CD4-positive, CD25-positive, alpha-beta regulatory T cell (primary cell): ENCODE data around the gene OR2J1. TPM values are rescaled to one million over a fixed set of nuclear protein-coding genes. Genes with fewer than 3 reads are reported as not detected.
"Not testable (repeated sequence)": the region's sequence is repeated elsewhere in the genome, so short reads cannot be mapped to it uniquely, and the experiment has no call there.

Source experiments
- ATAC-seq, 2 donors: fragments of 150-1000 bp; cut with Tn5 transposase; one replicate each; pipeline ENCODE4 v1.10.0; 2021; ENCODE audit warnings: low read depth in 2 of 2, moderate number of reproducible peaks in 2 of 2, moderate library complexity in 1 of 2
- DNase-seq, 3 donors: peaks; one replicate each; pipeline versions ENCODE4 v3.0.0 to v3.0.0-alpha.2; 2012 to 2022; ENCODE audit warnings: mixed read lengths in 1 of 3
- H3K27ac ChIP-seq: one replicate; pipeline ENCODE4 v1.7.0; 2013; ENCODE audit warnings: mild to moderate bottlenecking, low read length; ENCODE audit not compliant: insufficient read depth, poor library complexity, severe bottlenecking
- H3K27me3 ChIP-seq: one replicate; pipeline ENCODE4 v1.7.0; 2013; ENCODE audit warnings: low read length; ENCODE audit not compliant: control insufficient read depth, insufficient read depth
- H3K36me3 ChIP-seq: one replicate; pipeline ENCODE4 v1.7.0; 2013; ENCODE audit warnings: mild to moderate bottlenecking, low read length, moderate library complexity; ENCODE audit not compliant: control insufficient read depth, insufficient read depth
- H3K4me1 ChIP-seq: 2 replicates; pipeline ENCODE4 v1.7.0; 2013; ENCODE audit warnings: mild to moderate bottlenecking, low read length; ENCODE audit not compliant: insufficient read depth, control insufficient read depth, poor library complexity, severe bottlenecking
- H3K4me3 ChIP-seq: one replicate; pipeline ENCODE4 v1.7.0; 2013; ENCODE audit warnings: low read depth, mild to moderate bottlenecking, low read length, moderate library complexity
- H3K9me3 ChIP-seq, 2 experiments: 1 replicate in 1 of 2; 2 replicates in 1 of 2; pipeline ENCODE4 v1.7.0; 2013; ENCODE audit warnings: low read length in 2 of 2, mild to moderate bottlenecking in 1 of 2, moderate library complexity in 1 of 2; ENCODE audit not compliant: control insufficient read depth in 2 of 2
- H3K27ac Mint-ChIP-seq, 3 donors: one replicate each; pipeline ENCODE4 v1.8.0; 2020 to 2022; ENCODE audit warnings: mild to moderate bottlenecking in 3 of 3, mixed read lengths in 3 of 3, moderate library complexity in 2 of 3
- H3K27me3 Mint-ChIP-seq: one replicate; pipeline ENCODE4 v1.8.0; 2022; ENCODE audit warnings: mild to moderate bottlenecking, mixed read lengths
- H3K36me3 Mint-ChIP-seq: one replicate; pipeline ENCODE4 v1.8.0; 2020; ENCODE audit warnings: mixed read lengths
- H3K4me1 Mint-ChIP-seq, 4 donors: one replicate each; pipeline ENCODE4 v1.8.0; 2020 to 2022; ENCODE audit warnings: mixed read lengths in 4 of 4, mild to moderate bottlenecking in 1 of 4
- H3K4me3 Mint-ChIP-seq, 4 donors: one replicate each; pipeline ENCODE4 v1.8.0; 2020 to 2022; ENCODE audit warnings: mild to moderate bottlenecking in 4 of 4, mixed read lengths in 4 of 4, moderate library complexity in 3 of 4
- H3K9me3 Mint-ChIP-seq, 7 donors: one replicate each; pipeline ENCODE4 v1.8.0; 2020 to 2022; ENCODE audit warnings: mixed read lengths in 7 of 7, mild to moderate bottlenecking in 3 of 7, moderate library complexity in 2 of 7
- polyA plus RNA-seq, 4 donors: library from polyadenylated mRNA; unstranded; fragments of 300-500 nt; fragmentation: Illumina TruSeq; gene quantifications; one replicate each; pipeline ENCODE4 v1.2.3, GENCODE V29; 2021
- total RNA-seq: library from RNA; stranded (reverse); gene quantifications from one replicate; pipeline ENCODE4 v1.2.3, GENCODE V29; 2022

Gene OR2J1
- total and polyA plus RNA-seq, 5 donors from 2014 or later, result not detected

GRCh38 chr6:29097803-29098202, 1.5 kb upstream of the OR2J1 start:
- no peaks in the 10 kb centered on the region for H3K9me3 ChIP-seq
- no peaks in the 10 kb centered on the region for H3K4me1 ChIP-seq
- no peak overlapping the region for H3K27ac ChIP-seq
- H3K4me3 ChIP-seq, result no peak overlapping the region
- H3K4me3 Mint-ChIP-seq, result no peak overlapping the region
- peaks cover 3% of the 10 kb centered on the region for H3K27me3 ChIP-seq
- no peaks in the 10 kb centered on the region for H3K36me3 Mint-ChIP-seq
- H3K36me3 ChIP-seq, result no peaks in the 10 kb centered on the region
- peaks cover 15% of the 10 kb centered on the region for H3K27me3 Mint-ChIP-seq
- peaks cover 0 to 2% (median 0%) of the 10 kb centered on the region in 7 donors for H3K9me3 Mint-ChIP-seq
- H3K27ac Mint-ChIP-seq, result no peak overlapping the region
- ATAC-seq (no peak), DNase-seq (no peak)
- H3K4me1 Mint-ChIP-seq, result no peaks in the 10 kb centered on the region

GRCh38 chr6:29107758-29108157, 8.5 kb downstream of the OR2J1 start, which contains the start of gene OR2J3:
OR2J3 (plus strand) TSS chr6:29108058; CDS start chr6:29111891, 3,833 bp downstream.
- H3K36me3 ChIP-seq, result no peaks in the 10 kb centered on the region
- ATAC-seq, result no peak
- Mint-ChIP-seq H3K36me3 (no peaks in the 10 kb centered on the region), H3K9me3 (no peaks in the 10 kb centered on the region), H3K27me3 (peaks cover 17% of the 10 kb centered on the region), H3K4me1 (no peaks in the 10 kb centered on the region), H3K27ac (no peak within 1 kb of the TSS), H3K4me3 (no peak within 1 kb of the TSS)
- no peak within 1 kb of the TSS for H3K27ac ChIP-seq
- H3K27me3 ChIP-seq, result peaks cover 2% of the 10 kb centered on the region
- no peak for DNase-seq
- no peak within 1 kb of the TSS for H3K4me3 ChIP-seq
- no peaks in the 10 kb centered on the region for H3K9me3 ChIP-seq
- H3K4me1 ChIP-seq, result no peaks in the 10 kb centered on the region

- no peak overlapping the region for H3K4me3 ChIP-seq
- peaks cover 17% of the 10 kb centered on the region for H3K27me3 Mint-ChIP-seq
- H3K9me3 ChIP-seq, result no peaks in the 10 kb centered on the region
- H3K9me3 Mint-ChIP-seq, result peaks cover 0 to 1% (median 0%) of the 10 kb centered on the region in 7 donors
- no peak overlapping the region for H3K27ac ChIP-seq
- H3K36me3 ChIP-seq, result no peaks in the 10 kb centered on the region
- DNase-seq (peak in 1 of 3 donors; percentile 10), ATAC-seq (no peak)
- H3K27ac Mint-ChIP-seq, result no peak overlapping the region
- no peaks in the 10 kb centered on the region for H3K27me3 ChIP-seq
- no peak overlapping the region for H3K4me3 Mint-ChIP-seq
- no peaks in the 10 kb centered on the region for H3K4me1 Mint-ChIP-seq
- no peaks in the 10 kb centered on the region for H3K36me3 Mint-ChIP-seq
- no peaks in the 10 kb centered on the region for H3K4me1 ChIP-seq
These were observed 12.8 kb downstream of the OR2J1 start for GRCh38 chr6:29112135-29112534.

GRCh38 chr6:29114964-29115363, 15.7 kb downstream of the OR2J1 start:
- not testable (repeated sequence) for H3K36me3 Mint-ChIP-seq, ATAC-seq, H3K4me1 ChIP-seq, H3K27ac ChIP-seq, H3K9me3 ChIP-seq, H3K27me3 ChIP-seq, H3K9me3 Mint-ChIP-seq, H3K4me3 Mint-ChIP-seq, DNase-seq, H3K27me3 Mint-ChIP-seq, H3K4me3 ChIP-seq, H3K27ac Mint-ChIP-seq, H3K4me1 Mint-ChIP-seq, H3K36me3 ChIP-seq

- no peak overlapping the region for H3K27ac ChIP-seq
- Mint-ChIP-seq H3K4me1 (no peaks in the 10 kb centered on the region), H3K27me3 (peaks cover 13% of the 10 kb centered on the region), H3K27ac (no peak overlapping the region), H3K36me3 (no peaks in the 10 kb centered on the region), H3K9me3 (no peaks in the 10 kb centered on the region), H3K4me3 (no peak overlapping the region)
- H3K4me1 ChIP-seq, result no peaks in the 10 kb centered on the region
- ATAC-seq, result no peak
- no peak for DNase-seq
- no peaks in the 10 kb centered on the region for H3K36me3 ChIP-seq
- H3K27me3 ChIP-seq, result no peaks in the 10 kb centered on the region
- no peaks in the 10 kb centered on the region for H3K9me3 ChIP-seq
- H3K4me3 ChIP-seq, result no peak overlapping the region
These were observed 30.2 kb downstream of the OR2J1 start for GRCh38 chr6:29129326-29130012.

- no peaks in the 10 kb centered on the region for H3K36me3 ChIP-seq
- Mint-ChIP-seq H3K4me3 (no peak overlapping the region), H3K27me3 (peaks cover 13% of the 10 kb centered on the region), H3K27ac (no peak overlapping the region), H3K9me3 (no peaks in the 10 kb centered on the region), H3K36me3 (no peaks in the 10 kb centered on the region), H3K4me1 (no peaks in the 10 kb centered on the region)
- DNase-seq, result no peak
- no peaks in the 10 kb centered on the region for H3K4me1 ChIP-seq
- ATAC-seq, result no peak
- no peak overlapping the region for H3K27ac ChIP-seq
- H3K4me3 ChIP-seq, result no peak overlapping the region
- no peaks in the 10 kb centered on the region for H3K9me3 ChIP-seq
- H3K27me3 ChIP-seq, result peaks cover 2% of the 10 kb centered on the region
These were observed 31.4 kb downstream of the OR2J1 start for GRCh38 chr6:29130644-29131043.

GRCh38 chr6:29131691-29132090, 32.4 kb downstream of the OR2J1 start:
- no peak for ATAC-seq

GRCh38 chr6:29137724-29138123, 38.4 kb downstream of the OR2J1 start:
- Mint-ChIP-seq H3K27me3 (peaks cover 8% of the 10 kb centered on the region), H3K9me3 (no peaks in the 10 kb centered on the region), H3K4me3 (no peak overlapping the region), H3K36me3 (no peaks in the 10 kb centered on the region), H3K27ac (no peak overlapping the region), H3K4me1 (no peaks in the 10 kb centered on the region)
- no peaks in the 10 kb centered on the region for H3K36me3 ChIP-seq
- H3K27me3 ChIP-seq, result peaks cover 8% of the 10 kb centered on the region
- no peak overlapping the region for H3K4me3 ChIP-seq
- DNase-seq (no peak), ATAC-seq (no peak)
- H3K4me1 ChIP-seq, result no peaks in the 10 kb centered on the region
- no peak overlapping the region for H3K27ac ChIP-seq
- no peaks in the 10 kb centered on the region for H3K9me3 ChIP-seq

More at GRCh38 chr6:29131691-29132090, 32.4 kb downstream of the OR2J1 start:
- Mint-ChIP-seq H3K27me3 (peaks cover 13% of the 10 kb centered on the region), H3K4me1 (no peaks in the 10 kb centered on the region), H3K36me3 (no peaks in the 10 kb centered on the region), H3K27ac (no peak overlapping the region), H3K9me3 (no peaks in the 10 kb centered on the region), H3K4me3 (no peak overlapping the region)
- peaks cover 3% of the 10 kb centered on the region for H3K27me3 ChIP-seq
- H3K36me3 ChIP-seq, result no peaks in the 10 kb centered on the region
- no peaks in the 10 kb centered on the region for H3K4me1 ChIP-seq
- no peak overlapping the region for H3K4me3 ChIP-seq
- no peaks in the 10 kb centered on the region for H3K9me3 ChIP-seq
- no peak overlapping the region for H3K27ac ChIP-seq
- DNase-seq, result no peak
